H1 (cell line): ENCODE measurements around the gene GUCY2D. TPM values are rescaled to one million over a fixed set of nuclear protein-coding genes. Genes with fewer than 3 reads are reported as not detected.

Experiments
- CTCF ChIA-PET: fragments of 300-600 bp; sonication (Branson Sonifier 250); formaldehyde crosslinking; loops from one replicate; lab custom pipeline; 2021; ENCODE audit not compliant: partially characterized antibody; lab: Charles Lee
- POLR2A ChIA-PET: fragments of 300-600 bp; sonication (Branson Sonifier 250); formaldehyde crosslinking; loops from one replicate; lab custom pipeline; 2021; ENCODE audit warnings: inconsistent platforms; ENCODE audit not compliant: partially characterized antibody; lab: Charles Lee
- DNase-seq, 2 experiments: peaks; one replicate each; pipeline versions ENCODE4 v3.0.0 to v3.0.0-alpha.2; 2010 to 2022; ENCODE audit warnings: low spot score in 2 of 2, low read depth in 1 of 2, mixed read lengths in 1 of 2
- FAIRE-seq: peaks from 2 replicates; lab custom pipeline; 2011; peaks lifted over from hg19 to GRCh38; lab: Jason Lieb, UNC
- H2AFZ ChIP-seq: 2 replicates; pipeline ENCODE4 v1.8.1; 2012; ENCODE audit warnings: low read length, inconsistent platforms
- H2AK5ac ChIP-seq: 2 replicates; pipeline ENCODE4 v1.6.1; 2013; ENCODE audit warnings: low read depth, low read length
- H2BK120ac ChIP-seq: replicated peaks from 2 replicates; pipeline ENCODE3; 2013; ENCODE audit warnings: low read depth, low read length, inconsistent platforms
- H2BK12ac ChIP-seq: 2 replicates; pipeline ENCODE4 v1.6.1; 2013; ENCODE audit warnings: low read depth, low read length
- H2BK15ac ChIP-seq: 2 replicates; pipeline ENCODE4 v1.6.1; 2013; ENCODE audit warnings: low read length
- H2BK20ac ChIP-seq: 2 replicates; pipeline ENCODE4 v1.6.1; 2013; ENCODE audit warnings: low read length
- H2BK5ac ChIP-seq: 2 replicates; pipeline ENCODE4 v1.6.1; 2013; ENCODE audit warnings: low read depth, low read length
- H3K14ac ChIP-seq: 2 replicates; pipeline ENCODE4 v1.6.1; 2013; ENCODE audit warnings: inconsistent platforms; ENCODE audit not compliant: insufficient read length
- H3K18ac ChIP-seq: 2 replicates; pipeline ENCODE4 v1.6.1; 2013; ENCODE audit warnings: low read length; ENCODE audit errors: extremely low read depth
- H3K23ac ChIP-seq: 2 replicates; pipeline ENCODE4 v1.6.1; 2013; ENCODE audit warnings: inconsistent platforms; ENCODE audit not compliant: insufficient read length
- H3K23me2 ChIP-seq: 2 replicates; pipeline ENCODE4 v1.6.1; 2013; ENCODE audit warnings: low read depth, low read length
- H3K27ac ChIP-seq: 2 replicates; pipeline ENCODE4 v1.6.1; 2011; ENCODE audit warnings: low read depth, low read length, inconsistent platforms
- H3K27me3 ChIP-seq, 4 experiments: replicated peaks in 1 of 4; 1 replicate in 1 of 4; 2 replicates in 3 of 4; pipeline versions ENCODE4 v1.6.1 to v1.8.1; 2011 to 2013; ENCODE audit warnings: low read length in 3 of 4, mild to moderate bottlenecking in 3 of 4, inconsistent platforms in 2 of 4, mixed read lengths in 2 of 4, moderate library complexity in 1 of 4; ENCODE audit not compliant: control insufficient read depth in 3 of 4, insufficient read depth in 3 of 4; ENCODE audit errors: extremely low read depth in 1 of 4
- H3K36me3 ChIP-seq, 4 experiments: 2 replicates each; pipeline versions ENCODE4 v1.6.1 to v1.8.1; 2011 to 2013; ENCODE audit warnings: mild to moderate bottlenecking in 4 of 4, low read length in 3 of 4, moderate library complexity in 2 of 4, control low read depth in 1 of 4, inconsistent platforms in 1 of 4; ENCODE audit not compliant: insufficient read depth in 4 of 4, control insufficient read depth in 2 of 4
- H3K4ac ChIP-seq: replicated peaks from 2 replicates; pipeline ENCODE3; 2013; ENCODE audit warnings: low read length, low read depth, mixed read lengths, inconsistent platforms; ENCODE audit not compliant: insufficient read length
- H3K4me1 ChIP-seq, 4 experiments: replicated peaks in 1 of 4; 1 replicate in 1 of 4; 2 replicates in 3 of 4; pipeline versions ENCODE4 v1.6.1 to v1.8.1; 2011 to 2013; ENCODE audit warnings: low read length in 3 of 4, inconsistent platforms in 2 of 4, mixed read lengths in 1 of 4; ENCODE audit not compliant: insufficient read depth in 4 of 4, control insufficient read depth in 3 of 4
- H3K4me2 ChIP-seq, 2 experiments: 2 replicates each; pipeline versions ENCODE4 v1.6.1 to v1.8.1; 2011 to 2013; ENCODE audit warnings: low read depth in 2 of 2, low read length in 2 of 2, control low read depth in 1 of 2, inconsistent platforms in 1 of 2, mild to moderate bottlenecking in 1 of 2; ENCODE audit not compliant: insufficient read depth in 1 of 2
- H3K4me3 ChIP-seq, 4 experiments: fragments of 200-600, 300-600 bp in 1 of 4; sonication (generic), shearing (Covaris generic), sonication (Bioruptor Twin) in 1 of 4; 2 replicates each; pipeline versions ENCODE4 v1.5.1 to v1.8.1; 2011 to 2016; ENCODE audit warnings: low read length in 4 of 4, low read depth in 3 of 4, control low read depth in 2 of 4, inconsistent platforms in 2 of 4, mild to moderate bottlenecking in 2 of 4, mixed read lengths in 1 of 4, moderate library complexity in 1 of 4; ENCODE audit not compliant: insufficient read depth in 2 of 4; ENCODE audit errors: extremely low read depth in 1 of 4
- H3K56ac ChIP-seq: replicated peaks from 2 replicates; pipeline ENCODE3; 2013; ENCODE audit warnings: low read depth, mild to moderate bottlenecking, mixed read lengths, low read length, inconsistent platforms; ENCODE audit not compliant: insufficient read length
- H3K79me1 ChIP-seq: 2 replicates; pipeline ENCODE4 v1.6.1; 2013; ENCODE audit warnings: low read depth, low read length, control low read depth
- H3K79me2 ChIP-seq, 2 experiments: 2 replicates each; pipeline versions ENCODE4 v1.6.1 to v1.8.1; 2012 to 2013; ENCODE audit warnings: low read length in 2 of 2, mild to moderate bottlenecking in 2 of 2, inconsistent platforms in 1 of 2; ENCODE audit not compliant: insufficient read depth in 2 of 2, control insufficient read depth in 1 of 2
- H3K9ac ChIP-seq, 4 experiments: replicated peaks in 1 of 4; 1 replicate in 1 of 4; 2 replicates in 3 of 4; pipeline versions ENCODE4 v1.6.1 to v1.8.1; 2011 to 2013; ENCODE audit warnings: low read depth in 3 of 4, low read length in 3 of 4, control low read depth in 2 of 4, mild to moderate bottlenecking in 2 of 4, moderate library complexity in 2 of 4, inconsistent platforms in 1 of 4; ENCODE audit errors: extremely low read depth in 1 of 4
- H3K9me3 ChIP-seq, 2 experiments: 2 replicates each; pipeline versions ENCODE4 v1.6.1 to v1.8.1; 2012 to 2013; ENCODE audit warnings: mild to moderate bottlenecking in 2 of 2, moderate library complexity in 2 of 2, control low read depth in 1 of 2, inconsistent platforms in 1 of 2, low read depth in 1 of 2, low read length in 1 of 2, mixed read lengths in 1 of 2; ENCODE audit not compliant: insufficient read depth in 2 of 2
- H4K20me1 ChIP-seq, 2 experiments: replicated peaks in 1 of 2; 2 replicates each; pipeline versions ENCODE3 to v1.8.1; 2011 to 2013; ENCODE audit warnings: inconsistent platforms in 2 of 2, low read length in 2 of 2, mild to moderate bottlenecking in 1 of 2; ENCODE audit not compliant: insufficient read depth in 2 of 2, control insufficient read depth in 1 of 2
- H4K5ac ChIP-seq: 2 replicates; pipeline ENCODE4 v1.6.1; 2013; ENCODE audit warnings: low read length, low read depth, mixed read lengths, inconsistent platforms; ENCODE audit not compliant: insufficient read length
- H4K8ac ChIP-seq: 2 replicates; pipeline ENCODE4 v1.8.0; 2013; ENCODE audit warnings: mild to moderate bottlenecking, moderate library complexity, low read length, inconsistent platforms; ENCODE audit not compliant: insufficient read depth; ENCODE audit errors: extremely low read depth
- H4K91ac ChIP-seq: replicated peaks from 2 replicates; pipeline ENCODE3; 2013; ENCODE audit warnings: low read length, mixed read lengths, inconsistent platforms; ENCODE audit not compliant: insufficient read length
- ASH2L ChIP-seq: fragments of 200-600, 300-600 bp; sonication (generic); IDR thresholded peaks from one replicate; pipeline ENCODE4 v1.7.1; 2017; ENCODE audit warnings: low read length
- CHD1 ChIP-seq: IDR thresholded peaks from 2 replicates; pipeline ENCODE4 v1.6.1; 2012; ENCODE audit warnings: low read depth, low read length, improper control_type of control experiment
- KDM1A ChIP-seq: fragments of 200-600, 300-600 bp; sonication (generic); IDR thresholded peaks from 2 replicates; pipeline ENCODE4 v1.7.1; 2016; ENCODE audit warnings: mild to moderate bottlenecking, low read length, borderline replicate concordance
- NANOG ChIP-seq: IDR thresholded peaks from 2 replicates; pipeline ENCODE4 v1.6.1; 2011; ENCODE audit warnings: low read length, low read depth, mild to moderate bottlenecking, inconsistent platforms; ENCODE audit not compliant: insufficient read depth, poor library complexity, severe bottlenecking
- SIX5 ChIP-seq: IDR thresholded peaks from 2 replicates; pipeline ENCODE4 v1.6.1; 2011; ENCODE audit warnings: mild to moderate bottlenecking, low read depth, low read length
- SP2 ChIP-seq: IDR thresholded peaks from 2 replicates; pipeline ENCODE4 v1.6.1; 2012; ENCODE audit warnings: mild to moderate bottlenecking, low read length, inconsistent platforms
- TEAD4 ChIP-seq: IDR thresholded peaks from 2 replicates; pipeline ENCODE4 v1.6.1; 2012; ENCODE audit warnings: low read depth, low read length, inconsistent platforms, mixed read lengths
- WGBS, 2 experiments: shearing (Covaris generic) in 1 of 2; methylation state at CpG; one replicate each; pipeline versions ENCODE4 v1.1.6 to v1.1.7; 2013 to 2015; ENCODE audit warnings: low lambda C conversion rate in 2 of 2, mixed read lengths in 2 of 2, inconsistent platforms in 1 of 2, low coverage in 1 of 2, missing lambda C conversion rate in 1 of 2; ENCODE audit not compliant: insufficient replicate concordance in 2 of 2, insufficient coverage in 1 of 2, insufficient read length in 1 of 2; ENCODE audit errors: extremely low coverage in 1 of 2, missing lambda C conversion rate in 1 of 2; 5-methylcytosine and 5-hydroxymethylcytosine counted together
- polyA plus RNA-seq, 7 experiments: library from polyadenylated mRNA; depleted of rRNA in 3 of 7; stranded (reverse) in 5 of 7; unstranded in 2 of 7; fragments of >200 nt in 5 of 7; fragments of 200-250 nt in 2 of 7; gene quantifications; 1 replicate in 5 of 7; 2 replicates in 1 of 7; 4 replicates in 1 of 7; pipeline versions ENCODE4 v1.2.1 to v1.2.3, GENCODE V29; 2011 to 2013; ENCODE audit warnings: missing spikeins in 2 of 7, mixed read lengths in 2 of 7
- total RNA-seq: library from RNA; stranded (reverse); fragmentation: NEBNext Ultra II Directional; extraction: Animal tissue kit (Norgen Biotek cat#: 25700); gene quantifications from 2 replicates; pipeline ENCODE4 v1.2.1, GENCODE V29; 2021

GUCY2D gene
- total and polyA plus RNA-seq, 2 of the 8 experiments (the other 6 are each of a cell fraction or from before 2014, with no cell fraction given): 0.20 to 0.48 TPM

GRCh38 chr17:8012045-8012580, 9.7 kb downstream of the GUCY2D start:
- Histone ChIP-seq H3K4me1 (peaks cover 0 to 5% (median 0%) of the 10 kb centered on the region in 4 experiments; a peak in 2 of 7 replicates), H3K79me2 (no peaks in the 10 kb centered on the region), H3K36me3 (no peaks in the 10 kb centered on the region), H3K27me3 (peaks cover 5 to 35% (median 19%) of the 10 kb centered on the region in 4 experiments)
- TF ChIP-seq KDM1A: no peak
- no peak for TF ChIP-seq CHD1
- no peak for TF ChIP-seq TEAD4
- TF ChIP-seq SIX5: no peak
- TF ChIP-seq SP2: no peak
- no peak for TF ChIP-seq ASH2L
- TF ChIP-seq NANOG: no peak
- TF ChIP-seq, all 59 proteins: peak for 0
- H3K9me3 ChIP-seq: no peaks in the 10 kb centered on the region
- no peak overlapping the region for H2BK5ac ChIP-seq
- FAIRE-seq: no peak
- H3K56ac ChIP-seq: no peak overlapping the region
- H2BK12ac ChIP-seq: no peak overlapping the region
- no peak overlapping the region for H4K8ac ChIP-seq
- H3K23ac ChIP-seq: no peak overlapping the region
- no peak overlapping the region for H3K27ac ChIP-seq
- no peak overlapping the region for H2BK15ac ChIP-seq
- DNase-seq: no peak
- ChIA-PET POLR2A (no interaction called here), CTCF (interaction anchor here (0.7 to 12.8 kb wide), 7 partner anchors 10 to 149 kb away, joined by 3 to 141 read pairs (median 4); partner anchors contain the start of gene ALOX15B)
- H4K5ac ChIP-seq: no peak overlapping the region
- H3K18ac ChIP-seq: no peak overlapping the region
- H2AK5ac ChIP-seq: no peak overlapping the region
- no peak overlapping the region for H4K91ac ChIP-seq
- no peak overlapping the region for H2BK120ac ChIP-seq
- no peak overlapping the region for H3K4me3 ChIP-seq
- 75% methylated on average over 11 of the region's 15 CpGs; no CpG with 5 or more reads in 1 of the 2 experiments for WGBS, 2 experiments
- H3K79me1 ChIP-seq: no peaks in the 10 kb centered on the region
- H3K4ac ChIP-seq: no peak overlapping the region
- H4K20me1 ChIP-seq: no peaks in the 10 kb centered on the region
- no peak overlapping the region for H3K9ac ChIP-seq
- H2AFZ ChIP-seq: no peak overlapping the region
- H3K14ac ChIP-seq: no peak overlapping the region
- peaks cover 8% of the 10 kb centered on the region; the same call in 1 of the 2 replicates for H3K23me2 ChIP-seq
- no peak overlapping the region for H2BK20ac ChIP-seq
- no peak overlapping the region for H3K4me2 ChIP-seq
